ENCODE measurements around the gene TRPM2. TPM values are rescaled to one million over a fixed set of nuclear protein-coding genes. Genes with fewer than 3 reads are reported as not detected.

TRPM2 gene
- total and polyA plus RNA-seq, 2 of the 13 experiments (the other 11 are each of a cell fraction or from before 2014, with no cell fraction given), result 0.07 to 0.20 TPM

GRCh38 chr21:44337941-44338895 is 15.2 kb upstream of the TRPM2 start (continued):
- TF ChIP-seq CTCF (CRISPR knock-in tag; IDR thresholded peaks at IDR 0.05) (peak; percentile 69), KDM2A (CRISPR knock-in tag; IDR thresholded peaks at IDR 0.05; ENCODE audit: borderline replicate concordance, low read depth) (0 out of 2 replicates have a peak, but pooled peaks have one; percentile 38), ZNF501 (CRISPR knock-in tag; IDR thresholded peaks at IDR 0.05) (0 out of 2 replicates have a peak, but pooled peaks have one; percentile 38), ZNF280B (CRISPR knock-in tag; IDR thresholded peaks at IDR 0.05; ENCODE audit: borderline replicate concordance) (0 out of 2 replicates have a peak, but pooled peaks have one; percentile 64), ZSCAN21 (CRISPR knock-in tag; IDR thresholded peaks at IDR 0.05; ENCODE audit: borderline replicate concordance) (0 out of 2 replicates have a peak, but pooled peaks have one; percentile 38), SP1 (IDR thresholded peaks at IDR 0.05) (no peak), SP1 (CRISPR knock-in tag; IDR thresholded peaks at IDR 0.05) (peak; percentile 61; the same call in 1 of the 2 replicates), SIN3A (IDR thresholded peaks at IDR 0.05; ENCODE audit: borderline replicate concordance, low read depth, low read length) (0 out of 2 replicates have a peak, but pooled peaks have one; percentile 42), SKI (IDR thresholded peaks at IDR 0.05; ENCODE audit: partially characterized antibody) (peak; percentile 39), SP4 (CRISPR knock-in tag; IDR thresholded peaks at IDR 0.05) (peak; percentile 67; the same call in 1 of the 2 replicates), ZSCAN22 (CRISPR knock-in tag; IDR thresholded peaks at IDR 0.05) (no peak), PATZ1 (CRISPR knock-in tag; IDR thresholded peaks at IDR 0.05) (peak; percentile 49; the same call in 1 of the 2 replicates), HOXA9 (CRISPR knock-in tag; IDR thresholded peaks at IDR 0.05; ENCODE audit: borderline replicate concordance) (no peak), ZNF512 (CRISPR knock-in tag; IDR thresholded peaks at IDR 0.05) (no peak), HOMEZ (CRISPR knock-in tag; IDR thresholded peaks at IDR 0.05; ENCODE audit: low read depth) (no peak), SP5 (CRISPR knock-in tag; IDR thresholded peaks at IDR 0.05; ENCODE audit: borderline replicate concordance, low read depth) (peak; percentile 41; the same call in 1 of the 2 replicates), MXI1 (IDR thresholded peaks at IDR 0.05; ENCODE audit: borderline replicate concordance, low read depth, low read length) (peak; percentile 86; the same call in 2 of the 3 replicates), RFX5 (IDR thresholded peaks at IDR 0.05; ENCODE audit: low read depth, low read length) (0 out of 2 replicates have a peak, but pooled peaks have one; percentile 35)

Measured in HepG2 (cell line).